H9 (cell line): ENCODE data around the gene TWSG1. TPM values are rescaled to one million over a fixed set of nuclear protein-coding genes. Genes with fewer than 3 reads are reported as not detected.

Experiments used
- DNase-seq: peaks from one replicate; pipeline ENCODE4 v3.0.0-alpha.2; 2017
- H2AFZ ChIP-seq: one replicate; pipeline ENCODE4 v1.6.1; 2013; ENCODE audit warnings: mild to moderate bottlenecking, low read length, control low read depth, moderate library complexity
- H2AK5ac ChIP-seq: 2 replicates; pipeline ENCODE4 v1.6.1; 2013; ENCODE audit warnings: low read length, control low read depth, mixed read lengths; ENCODE audit not compliant: insufficient read length
- H2BK120ac ChIP-seq: one replicate; pipeline ENCODE4 v1.6.1; 2013; ENCODE audit warnings: low read depth, mild to moderate bottlenecking, low read length, control low read depth, inconsistent platforms; ENCODE audit not compliant: poor library complexity, severe bottlenecking
- H2BK12ac ChIP-seq: 2 replicates; pipeline ENCODE4 v1.6.1; 2013; ENCODE audit warnings: low read length, control low read depth, mixed read lengths, low read depth; ENCODE audit not compliant: insufficient read length
- H2BK15ac ChIP-seq: 2 replicates; pipeline ENCODE4 v1.6.1; 2013; ENCODE audit warnings: low read depth, low read length, control low read depth
- H2BK20ac ChIP-seq: one replicate; pipeline ENCODE4 v1.6.1; 2013; ENCODE audit warnings: low read depth, mild to moderate bottlenecking, low read length, control low read depth, inconsistent platforms; ENCODE audit not compliant: poor library complexity, severe bottlenecking
- H2BK5ac ChIP-seq: 2 replicates; pipeline ENCODE4 v1.6.1; 2013; ENCODE audit warnings: low read length, control low read depth, mixed read lengths; ENCODE audit not compliant: insufficient read length
- H3K14ac ChIP-seq: 2 replicates; pipeline ENCODE4 v1.6.1; 2013; ENCODE audit warnings: low read length, control low read depth; ENCODE audit not compliant: insufficient read depth
- H3K18ac ChIP-seq: 2 replicates; pipeline ENCODE4 v1.6.1; 2013; ENCODE audit warnings: low read depth, mild to moderate bottlenecking, mixed read lengths, low read length, control low read depth; ENCODE audit not compliant: insufficient read length
- H3K23ac ChIP-seq: 2 replicates; pipeline ENCODE4 v1.6.1; 2013; ENCODE audit warnings: low read length, control low read depth, mixed read lengths, low read depth; ENCODE audit not compliant: insufficient read length
- H3K23me2 ChIP-seq: 2 replicates; pipeline ENCODE4 v1.6.1; 2013; ENCODE audit warnings: low read depth, mild to moderate bottlenecking, mixed read lengths, low read length, control low read depth; ENCODE audit not compliant: insufficient read length, poor library complexity, severe bottlenecking
- H3K27ac ChIP-seq: 2 replicates; pipeline ENCODE4 v1.5.1; 2013; ENCODE audit warnings: low read length, control low read depth, mixed read lengths, low read depth; ENCODE audit not compliant: insufficient read length
- H3K27me3 ChIP-seq: 2 replicates; pipeline ENCODE4 v1.6.1; 2013; ENCODE audit warnings: low read length, control low read depth, inconsistent platforms; ENCODE audit not compliant: insufficient read depth
- H3K4ac ChIP-seq: 2 replicates; pipeline ENCODE4 v1.6.1; 2013; ENCODE audit warnings: low read depth, mild to moderate bottlenecking, control low read depth, inconsistent platforms, low read length, moderate library complexity
- H3K4me1 ChIP-seq: 2 replicates; pipeline ENCODE4 v1.6.1; 2013; ENCODE audit warnings: low read length, control low read depth, inconsistent platforms; ENCODE audit not compliant: insufficient read depth
- H3K4me2 ChIP-seq: 2 replicates; pipeline ENCODE4 v1.6.1; 2013; ENCODE audit warnings: low read length, control low read depth, mixed read lengths; ENCODE audit not compliant: insufficient read length, insufficient read depth
- H3K56ac ChIP-seq: 2 replicates; pipeline ENCODE4 v1.6.1; 2013; ENCODE audit warnings: low read depth, mild to moderate bottlenecking, mixed read lengths, low read length, control low read depth; ENCODE audit not compliant: insufficient read length
- H3K79me1 ChIP-seq: 2 replicates; pipeline ENCODE4 v1.6.1; 2013; ENCODE audit warnings: low read depth, mild to moderate bottlenecking, moderate library complexity, low read length, control low read depth, inconsistent platforms; ENCODE audit not compliant: insufficient read depth, poor library complexity, severe bottlenecking
- H3K79me2 ChIP-seq: 2 replicates; pipeline ENCODE4 v1.6.1; 2013; ENCODE audit warnings: low read length, control low read depth, inconsistent platforms; ENCODE audit not compliant: insufficient read depth
- H3K9ac ChIP-seq: 2 replicates; pipeline ENCODE4 v1.6.1; 2013; ENCODE audit warnings: low read length, control low read depth, mixed read lengths; ENCODE audit not compliant: insufficient read length; ENCODE audit errors: extremely low read depth
- H3K9me3 ChIP-seq: one replicate; pipeline ENCODE4 v1.6.1; 2013; ENCODE audit warnings: low read depth, low read length, inconsistent platforms; ENCODE audit not compliant: control insufficient read depth
- H3T11ph ChIP-seq: one replicate; pipeline ENCODE4 v1.6.1; 2013; ENCODE audit warnings: mild to moderate bottlenecking, low read length, control low read depth, inconsistent platforms
- H4K20me1 ChIP-seq: one replicate; pipeline ENCODE4 v1.6.1; 2013; ENCODE audit not compliant: control insufficient read depth, insufficient read length, insufficient read depth
- H4K5ac ChIP-seq: 2 replicates; pipeline ENCODE4 v1.6.1; 2013; ENCODE audit warnings: low read depth, mild to moderate bottlenecking, mixed read lengths, low read length, control low read depth; ENCODE audit not compliant: insufficient read length
- H4K8ac ChIP-seq: replicated peaks from 2 replicates; pipeline ENCODE4 v1.6.1; 2013; ENCODE audit warnings: low read length, control low read depth, mixed read lengths, low read depth; ENCODE audit not compliant: insufficient read length
- H4K91ac ChIP-seq: 2 replicates; pipeline ENCODE4 v1.6.1; 2013; ENCODE audit warnings: low read depth, mild to moderate bottlenecking, moderate library complexity, mixed read lengths, low read length, control low read depth; ENCODE audit not compliant: insufficient read length
- H3K27ac Mint-ChIP-seq, 3 experiments: 2 replicates in 2 of 3; 3 replicates in 1 of 3; pipeline ENCODE4 v1.8.0; 2020 to 2021; ENCODE audit warnings: mixed read lengths in 3 of 3, mild to moderate bottlenecking in 1 of 3, moderate library complexity in 1 of 3
- H3K27me3 Mint-ChIP-seq: 2 replicates; pipeline ENCODE4 v1.8.0; 2021; ENCODE audit warnings: low read depth, mild to moderate bottlenecking, moderate library complexity, mixed read lengths
- H3K36me3 Mint-ChIP-seq, 3 experiments: 2 replicates in 2 of 3; 3 replicates in 1 of 3; pipeline ENCODE4 v1.8.0; 2020 to 2021; ENCODE audit warnings: low read depth in 3 of 3, mixed read lengths in 3 of 3; ENCODE audit not compliant: insufficient read depth in 1 of 3
- H3K4me1 Mint-ChIP-seq, 2 experiments: 2 replicates each; pipeline ENCODE4 v1.8.0; 2020; ENCODE audit warnings: mixed read lengths in 2 of 2
- H3K4me3 Mint-ChIP-seq, 2 experiments: 2 replicates in 1 of 2; 3 replicates in 1 of 2; pipeline ENCODE4 v1.8.0; 2020 to 2021; ENCODE audit warnings: mild to moderate bottlenecking in 2 of 2, mixed read lengths in 2 of 2, moderate library complexity in 1 of 2
- H3K9me3 Mint-ChIP-seq, 2 experiments: 2 replicates in 1 of 2; 3 replicates in 1 of 2; pipeline ENCODE4 v1.8.0; 2020; ENCODE audit warnings: mild to moderate bottlenecking in 2 of 2, mixed read lengths in 2 of 2, moderate library complexity in 1 of 2
- WGBS: extraction: QIAGEN DNeasy Blood & Tissue Kit; methylation state at CpG from one replicate; pipeline ENCODE4 v1.1.7; 2013; ENCODE audit warnings: missing lambda C conversion rate, low lambda C conversion rate, mixed read lengths; ENCODE audit not compliant: insufficient read length; ENCODE audit errors: extremely low coverage; 5-methylcytosine and 5-hydroxymethylcytosine counted together
- total RNA-seq: library from RNA; stranded (reverse); gene quantifications from 2 replicates; pipeline ENCODE4 v1.2.1, GENCODE V29; 2021
- TF ChIP-seq, protein P1 (sequence below): fragments of 200-600 bp; sonication (generic); conservative IDR thresholded peaks from 3 replicates; pipeline ENCODE4 v1.8.0; 2021; ENCODE audit warnings: antibody characterized with exemption, mild to moderate bottlenecking

TWSG1 gene
- total RNA-seq, 1 experiment from 2014 or later, result 25.7 TPM

DNA sequence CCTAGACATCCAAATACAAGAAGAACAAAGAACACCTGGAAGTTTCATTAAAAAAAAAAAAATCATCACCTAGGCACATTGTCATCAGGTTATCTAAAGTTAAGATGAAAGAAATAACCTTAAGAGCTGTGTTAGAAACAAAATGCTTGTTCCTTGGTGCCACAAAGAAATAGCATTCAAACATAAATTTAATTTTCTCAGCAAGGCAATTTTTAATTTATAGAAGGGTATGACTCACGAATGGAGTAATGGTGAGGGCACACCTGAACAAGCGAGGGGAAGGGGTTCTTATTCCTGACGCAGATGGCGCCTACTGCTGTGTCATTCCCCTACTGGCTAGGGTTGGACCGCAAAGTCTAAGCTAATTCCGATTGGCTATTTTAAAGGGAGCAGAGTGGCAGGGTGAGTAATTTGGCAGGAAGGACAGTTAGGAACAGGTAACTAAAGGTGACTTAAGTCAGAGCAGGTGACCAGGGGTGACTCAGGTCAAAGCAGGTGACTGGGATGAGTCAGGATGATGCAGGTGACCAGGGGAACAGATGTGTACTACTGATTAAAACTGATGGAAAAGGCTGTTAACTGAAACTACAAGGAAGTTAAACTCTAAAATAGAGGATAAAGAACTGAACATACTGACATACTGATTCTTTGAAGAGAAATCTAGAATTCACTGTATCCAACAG, 30.0 kb upstream of the TWSG1 start:
- H3K4me1 Mint-ChIP-seq, result no peaks in the 10 kb centered on the region

More for the DNA sequence above, 30.0 kb upstream of the TWSG1 start:
- DNase-seq, result no peak
- H3K56ac ChIP-seq, result no peak overlapping the region
- no peak overlapping the region for H4K91ac ChIP-seq
- WGBS, result no CpG with 5 or more reads among the region's 6 CpGs
- no peak overlapping the region for H3K4me2 ChIP-seq
- no peak overlapping the region for H3K4me3 Mint-ChIP-seq
- H3K4me1 ChIP-seq, result no peaks in the 10 kb centered on the region
- H2BK5ac ChIP-seq, result no peak overlapping the region
- no peaks in the 10 kb centered on the region for H3K23me2 ChIP-seq
- no peak overlapping the region for H3K18ac ChIP-seq
- H2AK5ac ChIP-seq, result no peak overlapping the region
- H2AFZ ChIP-seq, result no peak overlapping the region
- H3K23ac ChIP-seq, result no peak overlapping the region
- H3K27me3 ChIP-seq, result no peaks in the 10 kb centered on the region
- H4K8ac ChIP-seq, result no peak overlapping the region
- H3K27ac Mint-ChIP-seq, result no peak overlapping the region
- no peaks in the 10 kb centered on the region for H3K79me1 ChIP-seq
- H3K79me2 ChIP-seq, result no peaks in the 10 kb centered on the region
- peaks cover 8 to 18% of the 10 kb centered on the region in 2 experiments; a peak in 4 of 5 replicates for H3K9me3 Mint-ChIP-seq
- H3K27me3 Mint-ChIP-seq, result no peaks in the 10 kb centered on the region
- H4K5ac ChIP-seq, result no peak overlapping the region
- peaks cover 6 to 11% (median 11%) of the 10 kb centered on the region in 3 experiments; a peak in 6 of 7 replicates for H3K36me3 Mint-ChIP-seq
- no peak overlapping the region for H3K14ac ChIP-seq
- no peak overlapping the region for H2BK15ac ChIP-seq
- no peaks in the 10 kb centered on the region for H4K20me1 ChIP-seq
- no peak overlapping the region for H3K27ac ChIP-seq
- no peak overlapping the region for H2BK120ac ChIP-seq
- H3K9me3 ChIP-seq, result no peaks in the 10 kb centered on the region
- TF ChIP-seq, protein P1, sequence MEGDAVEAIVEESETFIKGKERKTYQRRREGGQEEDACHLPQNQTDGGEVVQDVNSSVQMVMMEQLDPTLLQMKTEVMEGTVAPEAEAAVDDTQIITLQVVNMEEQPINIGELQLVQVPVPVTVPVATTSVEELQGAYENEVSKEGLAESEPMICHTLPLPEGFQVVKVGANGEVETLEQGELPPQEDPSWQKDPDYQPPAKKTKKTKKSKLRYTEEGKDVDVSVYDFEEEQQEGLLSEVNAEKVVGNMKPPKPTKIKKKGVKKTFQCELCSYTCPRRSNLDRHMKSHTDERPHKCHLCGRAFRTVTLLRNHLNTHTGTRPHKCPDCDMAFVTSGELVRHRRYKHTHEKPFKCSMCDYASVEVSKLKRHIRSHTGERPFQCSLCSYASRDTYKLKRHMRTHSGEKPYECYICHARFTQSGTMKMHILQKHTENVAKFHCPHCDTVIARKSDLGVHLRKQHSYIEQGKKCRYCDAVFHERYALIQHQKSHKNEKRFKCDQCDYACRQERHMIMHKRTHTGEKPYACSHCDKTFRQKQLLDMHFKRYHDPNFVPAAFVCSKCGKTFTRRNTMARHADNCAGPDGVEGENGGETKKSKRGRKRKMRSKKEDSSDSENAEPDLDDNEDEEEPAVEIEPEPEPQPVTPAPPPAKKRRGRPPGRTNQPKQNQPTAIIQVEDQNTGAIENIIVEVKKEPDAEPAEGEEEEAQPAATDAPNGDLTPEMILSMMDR, result no peak
- H3T11ph ChIP-seq, result no peak overlapping the region
- H2BK20ac ChIP-seq, result no peak overlapping the region
- no peak overlapping the region for H3K9ac ChIP-seq
- no peak overlapping the region for H3K4ac ChIP-seq
- no peak overlapping the region for H2BK12ac ChIP-seq
